KOPT-K1 (cell line): ENCODE measurements around the gene HIP1R.
A peak's percentile ranks its signal among the peaks of the same experiment; 100 is the strongest.
"Not testable (repeated sequence)": the region's sequence is repeated elsewhere in the genome, so short reads cannot be mapped to it uniquely, and the experiment has no call there.

Experiments used
- H3K27ac ChIP-seq: fragments of 200-600 bp; sonication (generic); 2 replicates; pipeline ENCODE4 v1.5.1; 2016; ENCODE audit warnings: antibody characterized with exemption, mild to moderate bottlenecking, low read depth, low read length; ENCODE audit not compliant: poor library complexity, severe bottlenecking
- H3K36me3 ChIP-seq: fragments of 200-600 bp; sonication (generic); 2 replicates; pipeline ENCODE4 v1.5.1; 2017; ENCODE audit warnings: antibody characterized with exemption, mild to moderate bottlenecking, low read length, moderate library complexity; ENCODE audit not compliant: insufficient read depth
- H3K9me3 ChIP-seq: fragments of 200-600 bp; sonication (generic); 2 replicates; pipeline ENCODE4 v1.5.1; 2017; ENCODE audit warnings: antibody characterized with exemption, low read length, mild to moderate bottlenecking; ENCODE audit not compliant: insufficient read depth, poor library complexity, severe bottlenecking

The HIP1R gene

GRCh38 chr12:122834921-122835749 is at the start of gene HIP1R:
HIP1R (plus strand) TSS chr12:122835457; CDS start chr12:122835551, 94 bp downstream.
- no peaks in the 10 kb centered on the region for H3K9me3 ChIP-seq
- H3K36me3 ChIP-seq = peaks cover 11% of the 10 kb centered on the region; the same call in 1 of the 2 replicates
- H3K27ac ChIP-seq = peak within 1 kb of the TSS; percentile 65

GRCh38 chr12:122785503-122785902 is 49.8 kb upstream of the HIP1R start:
- no peaks in the 10 kb centered on the region for H3K36me3 ChIP-seq
- H3K27ac ChIP-seq = no peak overlapping the region
- H3K9me3 ChIP-seq = no peaks in the 10 kb centered on the region

GRCh38 chr12:122788387-122788786 is 46.9 kb upstream of the HIP1R start:
- Histone ChIP-seq H3K9me3 (no peaks in the 10 kb centered on the region), H3K36me3 (no peaks in the 10 kb centered on the region), H3K27ac (no peak overlapping the region)

GRCh38 chr12:122789637-122790036 is 45.6 kb upstream of the HIP1R start:
- Histone ChIP-seq H3K27ac (no peak overlapping the region), H3K36me3 (no peaks in the 10 kb centered on the region), H3K9me3 (no peaks in the 10 kb centered on the region)

- Histone ChIP-seq H3K9me3 (no peaks in the 10 kb centered on the region), H3K36me3 (no peaks in the 10 kb centered on the region), H3K27ac (no peak overlapping the region)
These were observed 44.7 kb upstream of the HIP1R start for GRCh38 chr12:122790393-122791075.

GRCh38 chr12:122793685-122794106 is 41.6 kb upstream of the HIP1R start:
- Histone ChIP-seq H3K9me3 (no peaks in the 10 kb centered on the region), H3K27ac (no peak overlapping the region), H3K36me3 (no peaks in the 10 kb centered on the region)

GRCh38 chr12:122795807-122796206 is 39.5 kb upstream of the HIP1R start:
- no peak overlapping the region for H3K27ac ChIP-seq
- no peaks in the 10 kb centered on the region for H3K36me3 ChIP-seq
- H3K9me3 ChIP-seq = no peaks in the 10 kb centered on the region

- H3K36me3 ChIP-seq = no peaks in the 10 kb centered on the region
- H3K9me3 ChIP-seq = no peaks in the 10 kb centered on the region
- H3K27ac ChIP-seq = peak overlapping the region; percentile 46
These were observed 35.5 kb upstream of the HIP1R start for GRCh38 chr12:122799641-122800243.

GRCh38 chr12:122803937-122804336 is 31.3 kb upstream of the HIP1R start:
- Histone ChIP-seq H3K27ac (no peak overlapping the region), H3K36me3 (no peaks in the 10 kb centered on the region), H3K9me3 (no peaks in the 10 kb centered on the region)

- not testable (repeated sequence) for H3K36me3 ChIP-seq, H3K27ac ChIP-seq, H3K9me3 ChIP-seq
These were observed 30.3 kb upstream of the HIP1R start for GRCh38 chr12:122804957-122805356.

GRCh38 chr12:122807651-122808050 is 27.6 kb upstream of the HIP1R start:
- H3K9me3 ChIP-seq = no peaks in the 10 kb centered on the region
- no peak overlapping the region for H3K27ac ChIP-seq
- no peaks in the 10 kb centered on the region for H3K36me3 ChIP-seq

- H3K9me3 ChIP-seq = no peaks in the 10 kb centered on the region
These were observed 23.5 kb upstream of the HIP1R start for GRCh38 chr12:122811777-122812176.

GRCh38 chr12:122813310-122813713 is 21.9 kb upstream of the HIP1R start:
- no peaks in the 10 kb centered on the region for H3K36me3 ChIP-seq
- H3K27ac ChIP-seq = no peak overlapping the region
- no peaks in the 10 kb centered on the region for H3K9me3 ChIP-seq

More at GRCh38 chr12:122811777-122812176, 23.5 kb upstream of the HIP1R start:
- Histone ChIP-seq H3K27ac (no peak overlapping the region), H3K36me3 (no peaks in the 10 kb centered on the region)

- H3K36me3 ChIP-seq = no peaks in the 10 kb centered on the region
- H3K27ac ChIP-seq = no peak overlapping the region
- no peaks in the 10 kb centered on the region for H3K9me3 ChIP-seq
These were observed 16.0 kb upstream of the HIP1R start for GRCh38 chr12:122819209-122819785.

GRCh38 chr12:122820138-122820537 is 15.1 kb upstream of the HIP1R start:
- Histone ChIP-seq H3K9me3 (no peaks in the 10 kb centered on the region), H3K36me3 (no peaks in the 10 kb centered on the region), H3K27ac (no peak overlapping the region)
